Activated naive CD4-positive, alpha-beta T cell (primary cell): Measurements from ENCODE around the gene ABCA2.
A peak's percentile ranks its signal among the peaks of the same experiment; 100 is the strongest.

Experiments used
- DNase-seq, 4 experiments: peaks; one replicate each; lab custom pipeline; 2025; lab: John Stamatoyannopoulos, UW

Gene ABCA2, protein sequence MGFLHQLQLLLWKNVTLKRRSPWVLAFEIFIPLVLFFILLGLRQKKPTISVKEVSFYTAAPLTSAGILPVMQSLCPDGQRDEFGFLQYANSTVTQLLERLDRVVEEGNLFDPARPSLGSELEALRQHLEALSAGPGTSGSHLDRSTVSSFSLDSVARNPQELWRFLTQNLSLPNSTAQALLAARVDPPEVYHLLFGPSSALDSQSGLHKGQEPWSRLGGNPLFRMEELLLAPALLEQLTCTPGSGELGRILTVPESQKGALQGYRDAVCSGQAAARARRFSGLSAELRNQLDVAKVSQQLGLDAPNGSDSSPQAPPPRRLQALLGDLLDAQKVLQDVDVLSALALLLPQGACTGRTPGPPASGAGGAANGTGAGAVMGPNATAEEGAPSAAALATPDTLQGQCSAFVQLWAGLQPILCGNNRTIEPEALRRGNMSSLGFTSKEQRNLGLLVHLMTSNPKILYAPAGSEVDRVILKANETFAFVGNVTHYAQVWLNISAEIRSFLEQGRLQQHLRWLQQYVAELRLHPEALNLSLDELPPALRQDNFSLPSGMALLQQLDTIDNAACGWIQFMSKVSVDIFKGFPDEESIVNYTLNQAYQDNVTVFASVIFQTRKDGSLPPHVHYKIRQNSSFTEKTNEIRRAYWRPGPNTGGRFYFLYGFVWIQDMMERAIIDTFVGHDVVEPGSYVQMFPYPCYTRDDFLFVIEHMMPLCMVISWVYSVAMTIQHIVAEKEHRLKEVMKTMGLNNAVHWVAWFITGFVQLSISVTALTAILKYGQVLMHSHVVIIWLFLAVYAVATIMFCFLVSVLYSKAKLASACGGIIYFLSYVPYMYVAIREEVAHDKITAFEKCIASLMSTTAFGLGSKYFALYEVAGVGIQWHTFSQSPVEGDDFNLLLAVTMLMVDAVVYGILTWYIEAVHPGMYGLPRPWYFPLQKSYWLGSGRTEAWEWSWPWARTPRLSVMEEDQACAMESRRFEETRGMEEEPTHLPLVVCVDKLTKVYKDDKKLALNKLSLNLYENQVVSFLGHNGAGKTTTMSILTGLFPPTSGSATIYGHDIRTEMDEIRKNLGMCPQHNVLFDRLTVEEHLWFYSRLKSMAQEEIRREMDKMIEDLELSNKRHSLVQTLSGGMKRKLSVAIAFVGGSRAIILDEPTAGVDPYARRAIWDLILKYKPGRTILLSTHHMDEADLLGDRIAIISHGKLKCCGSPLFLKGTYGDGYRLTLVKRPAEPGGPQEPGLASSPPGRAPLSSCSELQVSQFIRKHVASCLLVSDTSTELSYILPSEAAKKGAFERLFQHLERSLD (N-terminal part only)

DNA sequence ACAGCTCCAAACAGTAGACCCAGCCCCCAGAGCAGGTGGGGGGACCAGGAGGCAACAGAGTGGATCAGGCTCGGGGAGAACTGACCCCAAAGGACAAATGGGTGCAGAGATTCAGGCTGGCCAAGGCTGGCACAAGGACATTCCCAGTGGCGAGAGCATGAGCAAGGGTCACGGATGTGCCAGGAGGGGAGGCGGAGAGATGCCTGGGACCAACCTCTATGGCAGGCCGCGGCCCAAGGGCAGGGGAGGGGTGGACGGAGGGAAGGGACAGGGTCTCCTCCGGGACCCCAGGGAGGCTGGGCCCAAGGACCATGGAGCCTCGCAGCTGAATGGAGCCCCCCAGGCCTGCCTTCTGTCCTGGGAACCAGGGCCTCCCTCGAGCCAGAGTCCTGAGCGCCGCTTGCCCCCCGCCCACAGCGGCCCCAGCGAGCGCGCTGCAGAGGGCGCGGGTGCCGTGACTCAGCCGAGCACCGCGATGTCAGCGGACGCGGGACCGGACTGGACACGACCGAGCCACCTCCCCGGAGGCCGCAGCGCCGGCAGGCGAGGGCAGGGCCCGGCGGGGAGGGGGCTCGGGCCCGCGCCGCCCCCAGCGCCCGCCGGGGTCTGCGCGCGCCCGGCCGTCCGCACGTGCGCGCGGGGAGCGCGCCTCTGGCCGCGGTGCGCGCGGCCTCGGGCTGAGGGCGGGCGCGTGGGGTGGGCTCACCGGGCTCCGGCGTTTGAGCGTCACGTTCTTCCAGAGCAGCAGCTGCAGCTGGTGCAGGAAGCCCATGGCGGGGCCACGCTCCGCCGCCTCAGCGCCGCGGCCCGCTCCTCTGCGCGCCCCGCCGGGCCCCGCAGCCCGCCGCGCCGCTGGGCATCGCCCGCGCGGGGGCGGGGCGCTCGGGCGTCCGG lies at the start of gene ABCA2:
Gene ABCA2 (minus strand): TSS at position 869 of the 894 bp plus-strand sequence. CDS start 97 bp downstream, at position 772.
- no peak for DNase-seq

DNA sequence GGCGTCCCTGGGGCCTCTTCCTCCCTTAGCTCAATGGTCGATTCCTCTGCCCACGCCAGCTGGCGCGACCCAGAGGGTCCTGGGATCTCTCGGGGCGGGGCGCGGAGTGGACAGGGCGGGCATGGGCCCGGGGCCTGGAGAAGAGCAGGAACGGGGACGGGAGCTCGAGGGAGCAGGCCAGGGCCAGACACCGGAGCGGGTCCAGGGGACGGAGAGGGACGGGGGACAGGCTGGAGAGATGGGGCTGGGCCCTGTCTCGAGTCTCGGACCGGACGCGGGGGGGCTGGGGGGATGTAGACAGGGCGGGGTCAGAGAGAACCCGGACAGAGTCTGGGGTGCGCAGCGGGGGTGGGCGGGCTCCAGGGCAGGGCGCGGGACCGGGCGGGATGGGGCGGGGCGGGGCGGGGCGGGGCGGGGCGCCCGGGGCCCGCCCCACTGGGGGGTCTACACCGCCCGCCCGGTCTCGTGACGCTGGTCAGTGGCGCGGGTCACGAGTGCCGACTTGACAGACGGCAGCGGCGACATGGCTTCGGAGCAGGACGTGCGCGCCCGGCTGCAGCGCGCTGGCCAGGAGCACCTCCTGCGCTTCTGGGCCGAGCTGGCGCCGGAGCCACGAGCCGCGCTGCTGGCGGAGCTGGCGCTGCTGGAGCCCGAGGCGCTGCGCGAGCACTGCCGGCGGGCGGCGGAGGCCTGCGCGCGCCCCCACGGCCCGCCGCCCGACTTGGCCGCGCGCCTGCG lies 49.1 kb upstream of the ABCA2 start, which contains the start of gene UAP1L1:
Gene UAP1L1 (plus strand): TSS at position 508 of the 738 bp plus-strand sequence. CDS start 16 bp downstream, at position 524.
- peak in 1 of 4 experiments; percentile 39 for DNase-seq

DNA sequence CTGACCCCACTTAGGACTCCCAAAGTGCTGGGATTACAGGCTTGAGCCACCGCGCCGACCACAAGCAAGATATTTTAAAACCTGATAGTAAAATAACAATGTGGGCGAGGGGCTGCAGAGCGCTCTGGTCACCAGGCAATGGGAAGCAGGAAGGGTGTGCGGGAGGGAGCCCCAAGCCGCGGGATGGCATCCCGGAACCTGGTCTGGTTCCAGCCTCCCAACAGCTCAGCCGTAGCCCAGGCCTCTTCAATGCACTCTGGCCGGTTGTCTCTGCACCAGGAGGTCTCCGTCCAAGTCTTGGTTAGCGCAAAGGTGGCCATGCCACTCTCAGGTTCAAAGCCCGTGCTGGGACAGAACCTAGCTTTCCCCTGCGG lies 48.6 kb upstream of the ABCA2 start:
- no peak for DNase-seq

DNA sequence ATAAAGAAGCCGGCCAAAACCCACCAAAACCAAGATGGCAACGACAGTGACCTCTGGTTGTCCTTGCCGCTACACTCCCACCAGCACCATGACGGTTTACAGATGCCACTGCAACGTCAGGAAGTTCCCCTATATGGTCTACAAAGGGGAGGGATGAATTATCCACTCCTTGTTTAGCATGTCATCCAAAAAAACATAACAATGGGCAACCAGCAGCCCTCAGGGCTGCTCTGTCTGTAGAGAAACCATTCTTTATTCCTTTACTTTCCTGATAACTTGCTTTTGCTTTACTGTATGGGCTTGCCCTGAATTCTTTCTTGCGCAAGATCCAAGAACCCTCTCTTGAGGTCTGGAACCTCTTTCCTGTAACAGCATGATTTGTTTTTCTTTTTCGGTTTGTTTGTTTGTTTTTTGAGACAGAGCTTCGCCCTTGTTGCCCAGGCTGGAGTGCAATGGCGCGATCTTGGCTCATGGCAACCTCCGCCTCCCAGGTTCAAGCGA lies 47.3 kb upstream of the ABCA2 start:
- DNase-seq = no peak

DNA sequence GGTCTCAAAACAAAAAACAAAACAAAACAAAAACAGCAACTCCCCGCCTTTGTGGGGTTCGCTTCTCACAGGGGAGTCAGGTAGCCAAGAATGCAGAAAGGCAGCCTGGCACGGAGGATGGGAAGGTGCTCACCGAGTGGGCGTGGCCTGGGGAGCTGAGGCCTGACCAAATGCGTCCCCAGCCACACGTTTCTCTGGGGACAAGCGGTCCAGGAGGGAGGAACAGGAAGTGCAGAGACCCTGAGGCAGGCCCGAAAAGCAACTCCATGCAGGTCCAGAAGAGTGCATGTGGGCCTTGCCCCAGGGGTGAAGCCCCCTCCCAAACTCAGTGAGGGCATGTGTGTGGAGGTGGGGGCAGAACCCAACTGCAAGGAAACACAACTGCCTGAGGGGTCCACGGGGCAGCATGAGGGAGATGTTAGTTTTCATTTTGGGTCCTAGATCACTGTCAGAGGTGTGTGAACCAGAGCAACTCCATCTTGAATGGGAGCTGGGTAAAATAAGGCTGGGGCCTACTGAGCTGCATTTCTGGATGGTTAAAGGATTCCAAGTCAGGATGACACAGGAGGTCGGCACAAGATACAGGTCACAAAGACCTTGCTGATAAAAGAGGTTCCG lies 46.7 kb upstream of the ABCA2 start:
- no peak for DNase-seq

DNA sequence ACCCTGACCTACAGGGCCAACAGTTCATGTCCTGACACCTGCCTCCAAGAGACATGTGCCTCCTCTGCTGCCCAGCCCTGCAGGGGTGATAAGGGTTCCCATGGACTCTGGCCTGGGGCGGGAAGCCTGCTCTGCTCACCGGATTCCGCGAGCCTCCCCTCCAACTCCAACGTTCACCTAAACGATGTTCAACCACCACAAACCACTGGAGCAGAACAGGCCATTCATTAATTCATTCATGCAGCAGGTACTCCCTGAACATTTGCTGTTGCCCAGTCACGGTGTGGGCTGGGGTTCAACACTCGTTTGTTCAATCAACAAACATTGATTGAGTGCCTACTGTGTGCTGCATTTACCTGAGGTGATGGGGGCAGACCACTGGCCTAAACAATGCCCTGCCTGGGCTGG lies 46.0 kb upstream of the ABCA2 start:
- DNase-seq = no peak

DNA sequence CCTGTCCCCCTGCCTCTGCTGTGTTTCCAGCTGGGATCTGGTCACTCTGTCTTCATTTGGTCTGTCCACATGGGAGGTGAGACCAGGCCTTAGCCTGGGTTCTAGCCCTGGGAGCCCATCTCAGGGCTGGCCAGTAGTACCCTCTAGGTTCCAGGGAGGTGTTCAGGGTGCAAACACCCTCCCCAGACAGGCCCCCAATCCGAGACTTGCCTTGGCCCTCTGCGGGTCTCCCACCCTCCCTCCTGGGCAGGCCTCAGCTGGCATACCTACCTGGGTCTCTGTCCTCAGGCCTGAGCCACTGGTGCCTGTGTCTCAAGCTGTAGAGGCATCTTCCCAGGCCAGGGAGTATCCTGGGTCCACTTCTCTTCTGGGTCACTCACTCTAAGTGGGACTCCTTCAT lies 43.2 kb upstream of the ABCA2 start:
- DNase-seq = no peak

DNA sequence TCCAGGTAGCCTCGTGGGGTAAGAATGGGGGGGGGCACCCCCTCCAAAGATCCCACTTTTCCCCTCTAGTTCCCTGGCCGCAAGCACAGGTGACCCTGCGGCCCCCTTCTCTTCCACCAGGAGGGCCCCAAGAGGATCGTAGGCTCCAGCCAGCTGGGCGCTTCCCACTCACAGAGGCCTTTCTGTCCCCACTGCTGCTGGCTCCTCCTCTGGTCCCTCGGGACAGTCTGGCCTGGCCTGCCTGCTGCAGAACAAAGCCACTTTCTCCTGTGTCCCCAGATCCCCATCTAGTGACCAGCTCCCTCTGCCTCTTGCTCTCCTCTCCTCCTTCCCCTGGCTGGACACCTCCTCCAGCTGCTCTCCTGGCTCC lies 42.9 kb upstream of the ABCA2 start:
- DNase-seq = no peak

DNA sequence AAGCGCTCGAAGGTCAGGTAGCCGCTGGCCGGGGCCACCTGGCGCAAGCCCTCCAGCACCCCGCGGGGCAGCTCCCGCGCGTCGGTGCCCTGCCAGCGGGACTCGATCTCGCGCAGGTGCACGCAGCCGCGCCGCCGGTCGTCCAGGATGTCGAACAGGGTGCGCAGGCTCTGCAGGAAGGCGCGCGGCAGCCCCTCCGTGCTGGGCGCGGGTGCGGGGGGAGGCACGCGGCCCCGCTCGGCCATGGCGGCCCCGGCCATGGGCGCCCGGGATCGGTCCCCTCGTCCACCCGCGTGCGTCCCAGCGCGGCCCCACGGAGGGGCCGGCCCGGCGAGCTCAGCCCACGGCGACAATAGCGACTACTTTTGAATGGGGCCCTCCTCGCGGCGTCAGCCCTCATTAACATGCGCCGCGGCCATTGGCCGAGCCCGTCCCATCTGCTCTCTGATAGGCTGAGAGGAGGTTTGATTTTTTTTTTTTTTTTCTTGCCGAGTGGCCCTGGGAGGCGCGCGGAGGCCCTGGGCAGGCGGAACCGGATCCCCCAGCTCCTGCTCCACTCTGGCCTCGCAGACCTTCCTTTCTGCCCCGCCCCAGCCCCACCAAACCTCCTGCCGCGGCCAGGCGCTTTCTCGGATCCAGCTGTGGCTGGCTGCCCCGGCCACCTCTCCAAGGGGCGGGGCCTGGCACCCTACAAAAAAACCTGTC lies 42.3 kb upstream of the ABCA2 start, which contains the start of gene SAPCD2:
Gene SAPCD2 (minus strand): TSS at position 357 of the 705 bp plus-strand sequence. CDS start 97 bp downstream, at position 260.
- peak; percentile 51 to 71 (median 64) for DNase-seq

DNA sequence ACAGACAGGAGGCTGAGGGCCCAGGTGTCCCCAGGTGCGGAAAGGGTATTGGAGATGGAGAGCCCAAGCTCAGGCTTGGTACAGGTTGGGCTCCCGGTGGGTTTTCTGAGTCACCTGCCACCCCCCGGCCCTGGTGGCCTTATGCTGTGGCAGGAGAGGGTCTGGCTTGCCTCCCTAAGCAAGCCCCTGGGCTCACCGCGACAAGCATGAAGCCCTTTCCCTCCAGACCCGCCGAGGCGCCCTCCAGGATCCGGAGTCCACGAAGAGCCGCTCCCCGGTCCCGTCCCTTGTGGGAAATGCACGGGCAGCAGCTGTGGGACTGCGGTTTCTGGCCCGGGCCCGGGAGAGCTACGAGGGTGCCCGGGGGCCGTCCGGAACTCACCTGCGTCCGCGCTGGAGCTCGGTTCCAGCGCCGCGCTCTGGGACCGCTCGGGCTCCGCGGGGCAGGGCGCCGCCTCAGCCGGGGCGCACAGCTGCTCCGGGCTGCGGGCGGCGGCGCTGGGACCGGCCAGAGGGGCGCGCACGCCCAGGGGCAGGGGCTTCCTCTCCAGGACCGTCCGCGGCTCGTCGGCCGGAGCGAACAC lies 41.6 kb upstream of the ABCA2 start:
- no peak for DNase-seq

DNA sequence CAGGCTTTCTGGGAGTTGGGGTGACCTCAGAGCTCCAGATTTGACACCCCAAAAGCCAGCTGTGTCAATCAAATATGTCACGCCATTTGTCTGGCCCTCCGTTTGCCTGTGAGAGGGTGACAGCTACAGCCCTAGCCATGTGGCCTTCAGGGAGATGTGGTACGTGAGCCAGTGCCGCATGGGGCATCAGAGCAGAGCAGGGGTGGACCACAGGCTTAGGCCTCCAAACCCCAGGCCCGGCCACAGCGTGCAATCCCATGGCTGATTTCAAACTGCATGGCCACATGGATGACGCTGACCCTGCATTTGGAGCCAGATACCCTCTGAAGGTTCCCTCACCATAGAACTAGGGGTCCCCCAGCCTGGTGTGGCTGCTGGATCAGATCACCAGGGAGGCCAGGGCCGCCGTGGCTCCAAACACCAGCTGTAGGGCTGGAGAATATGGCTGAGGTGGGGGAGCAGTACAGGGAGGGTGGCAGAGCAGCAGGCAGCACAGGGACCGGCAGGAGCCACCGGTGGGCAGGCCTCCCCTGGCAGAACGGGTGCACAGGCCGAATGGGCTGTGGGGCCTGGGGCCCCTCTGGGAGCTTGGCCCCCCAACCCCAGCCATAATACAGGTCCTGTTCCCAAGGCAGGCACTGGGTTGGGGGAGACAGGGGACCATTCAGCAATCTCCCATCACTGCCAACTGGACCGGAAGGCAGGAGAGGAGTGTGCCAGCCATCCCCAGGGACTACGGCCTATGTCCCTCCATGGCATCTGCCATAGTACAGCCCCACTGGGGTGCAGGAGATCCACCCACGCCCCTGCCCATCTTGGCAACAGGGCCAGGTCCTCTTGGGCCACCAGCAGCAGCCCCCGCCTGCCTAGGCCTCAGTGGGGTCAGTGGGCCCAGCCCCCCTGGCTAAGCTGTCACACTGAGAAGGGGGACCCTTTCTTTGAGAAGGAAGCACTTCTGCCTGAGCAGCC lies 40.8 kb upstream of the ABCA2 start:
- DNase-seq = no peak

DNA sequence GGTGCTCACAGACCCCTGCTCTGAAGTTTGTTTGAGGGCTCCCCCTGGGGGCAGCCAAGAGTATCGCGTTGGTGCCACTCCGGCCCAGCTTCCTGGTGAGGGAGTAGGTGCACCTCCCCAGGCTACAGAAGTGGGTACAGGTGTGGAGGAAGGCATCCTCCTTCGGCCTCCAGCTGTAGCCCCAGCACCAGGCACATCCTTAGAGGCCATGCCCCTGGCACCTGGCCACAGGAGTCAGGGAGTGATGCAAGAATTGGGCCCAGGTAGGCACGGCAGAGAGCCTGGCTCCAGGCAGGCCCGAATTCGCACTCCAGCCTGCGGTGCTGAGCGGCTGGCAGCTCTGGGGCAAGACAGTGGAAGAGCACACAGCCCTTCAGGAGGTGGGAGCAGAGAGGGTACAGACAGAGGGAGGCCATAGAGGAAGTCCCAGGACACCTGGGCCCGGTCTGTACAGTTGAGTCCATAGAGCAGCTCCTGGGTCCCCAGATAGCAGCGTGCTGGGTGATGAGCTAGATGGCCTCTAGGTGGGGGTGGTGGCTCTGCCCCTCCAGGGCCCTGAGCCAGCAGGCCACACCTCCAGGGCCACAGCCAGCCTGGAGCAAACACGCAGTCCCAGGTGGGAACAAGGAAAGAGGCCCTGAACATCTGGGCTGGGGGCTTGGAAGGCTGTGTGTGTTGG lies 40.0 kb upstream of the ABCA2 start:
- peak; percentile 50 to 77 (median 71) for DNase-seq

DNA sequence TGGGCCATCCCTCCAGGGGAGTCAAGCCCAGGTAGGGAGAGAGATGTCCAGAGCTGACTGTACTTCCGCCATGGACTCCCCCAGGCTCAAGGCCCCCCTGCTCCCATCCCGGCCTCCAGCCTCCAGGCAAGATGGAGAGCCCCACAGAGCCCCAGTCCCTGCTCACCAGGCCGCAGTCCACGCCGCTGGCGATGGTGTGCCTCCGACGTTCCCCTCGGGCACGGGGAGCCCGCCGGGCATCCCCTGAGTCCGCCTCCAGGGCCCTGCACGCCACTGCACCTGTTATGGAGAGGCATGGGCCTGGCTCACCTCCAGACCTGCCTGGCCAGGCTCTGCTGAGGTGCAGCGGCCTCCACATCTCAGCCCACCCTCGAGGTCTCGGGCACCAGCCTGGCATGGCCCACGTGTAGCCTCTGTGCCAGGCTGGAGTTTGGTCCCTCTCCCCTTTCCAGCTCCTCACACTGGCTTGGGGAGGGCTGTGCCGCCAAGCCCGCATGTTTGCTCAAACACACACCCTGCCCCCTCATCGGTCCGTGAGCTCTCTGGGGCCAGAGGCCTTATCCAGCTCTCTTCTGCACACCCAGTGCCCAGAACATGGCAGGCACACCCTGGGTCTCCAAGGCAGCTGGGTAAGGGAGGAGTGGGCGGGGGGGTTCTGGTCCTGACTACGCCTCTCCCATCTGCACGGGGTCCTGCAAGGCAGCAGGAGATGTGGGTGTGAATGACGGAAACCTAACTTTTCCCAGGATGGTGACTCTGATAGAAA lies 38.2 kb upstream of the ABCA2 start:
- DNase-seq = no peak

DNA sequence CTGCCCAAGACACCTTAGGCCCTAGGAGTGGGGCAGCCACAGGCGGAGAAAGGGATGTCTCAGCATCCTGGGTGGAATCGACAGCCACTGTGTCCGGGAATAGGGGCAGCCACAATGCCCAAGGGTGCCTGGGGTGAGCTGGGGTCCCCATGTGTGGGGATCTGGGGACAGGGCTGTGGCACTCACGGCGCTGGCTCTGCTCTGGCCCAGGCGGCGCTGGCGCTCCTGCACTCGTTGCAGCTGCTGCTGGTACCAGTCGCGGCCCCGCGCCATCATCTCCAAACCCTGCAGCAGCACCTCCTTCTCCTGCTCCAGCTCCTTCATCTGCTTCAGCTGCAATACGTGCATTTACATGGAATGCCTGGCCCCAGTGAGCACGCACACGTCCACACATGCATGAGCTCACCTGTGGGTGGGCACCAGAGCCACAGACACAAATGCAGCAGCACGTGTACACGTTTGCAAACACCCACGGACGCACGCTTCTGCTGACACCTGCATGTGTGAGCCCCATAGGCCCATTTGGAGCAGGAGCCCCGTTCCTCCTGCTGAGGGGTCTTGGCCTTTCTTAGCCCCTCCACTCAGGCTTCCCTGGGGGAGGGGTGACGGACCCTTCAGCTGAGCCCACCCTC lies 37.4 kb upstream of the ABCA2 start:
- DNase-seq = no peak

DNA sequence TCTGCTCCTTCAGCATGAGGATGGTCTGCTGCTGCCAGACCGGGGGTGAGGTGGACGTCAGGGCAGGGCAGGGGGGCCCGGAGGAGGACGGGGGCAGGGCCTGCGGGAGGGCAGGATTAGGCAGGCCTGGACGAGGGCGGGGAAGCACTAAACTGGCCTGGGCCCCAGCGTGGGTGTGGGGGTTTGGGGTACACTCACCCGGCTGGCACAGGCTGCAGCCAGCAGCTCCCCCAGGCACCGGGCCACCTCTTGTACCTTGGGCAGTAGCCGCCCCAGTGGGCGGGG lies 36.8 kb upstream of the ABCA2 start:
- no peak for DNase-seq
